PC-9 (cell line): Measurements from ENCODE around the gene TSPAN18. TPM values are rescaled to one million over a fixed set of nuclear protein-coding genes. Genes with fewer than 3 reads are reported as not detected.

Source experiments
- BruUV-seq: library from RNA; stranded (reverse); fragments of 400-500 nt; replicated peaks from 2 replicates; lab custom pipeline; 2021; lab: Mats Ljungman, UMichigan
- CTCF ChIA-PET: fragments of 300-600 bp; sonication (Branson Sonifier 250); formaldehyde crosslinking; loops from one replicate; lab custom pipeline; 2022; ENCODE audit warnings: antibody characterized with exemption; lab: Charles Lee
- POLR2A ChIA-PET: fragments of 300-600 bp; sonication (Branson Sonifier 250); formaldehyde crosslinking; loops from one replicate; lab custom pipeline; 2022; ENCODE audit warnings: antibody characterized with exemption; ENCODE audit not compliant: unreplicated experiment; lab: Charles Lee
- DNase-seq, 2 experiments: peaks; one replicate each; pipeline versions ENCODE4 v3.0.0 to v3.0.0-alpha.2; 2015 to 2022; ENCODE audit warnings: mixed read lengths in 1 of 2
- H2AFZ ChIP-seq: fragments of 200-600 bp; sonication (generic); 2 replicates; pipeline ENCODE4 v1.8.1; 2017; ENCODE audit warnings: antibody characterized with exemption
- H3F3A ChIP-seq: fragments of 200-600 bp; sonication (generic); 2 replicates; pipeline ENCODE4 v1.8.1; 2017; ENCODE audit warnings: antibody characterized with exemption, mild to moderate bottlenecking, low read depth; ENCODE audit not compliant: insufficient read depth
- H3K27ac ChIP-seq: fragments of 200-600 bp; sonication (generic); 2 replicates; pipeline ENCODE4 v1.6.1; 2016; ENCODE audit warnings: mixed run types
- H3K27me3 ChIP-seq: fragments of 200-600 bp; sonication (generic); 2 replicates; pipeline ENCODE4 v1.6.1; 2016; ENCODE audit warnings: low read depth, mixed run types; ENCODE audit not compliant: insufficient read depth
- H3K36me3 ChIP-seq: fragments of 200-600 bp; sonication (generic); 2 replicates; pipeline ENCODE4 v1.6.1; 2016; ENCODE audit warnings: low read depth, mixed run types
- H3K4me1 ChIP-seq: fragments of 200-600 bp; sonication (generic); replicated peaks from 2 replicates; pipeline ENCODE4 v1.6.1; 2016; ENCODE audit warnings: mixed run types; ENCODE audit not compliant: insufficient read depth
- H3K4me2 ChIP-seq: fragments of 200-600 bp; sonication (generic); 2 replicates; pipeline ENCODE4 v1.6.1; 2017; ENCODE audit warnings: mixed run types
- H3K4me3 ChIP-seq: fragments of 200-600 bp; sonication (generic); 2 replicates; pipeline ENCODE4 v1.6.1; 2016; ENCODE audit warnings: mixed run types
- H3K79me2 ChIP-seq: fragments of 200-600 bp; sonication (generic); 2 replicates; pipeline ENCODE4 v1.6.1; 2017; ENCODE audit warnings: low read depth, mixed run types
- H3K9me2 ChIP-seq: fragments of 200-600 bp; sonication (generic); 2 replicates; pipeline ENCODE4 v1.8.1; 2017; ENCODE audit warnings: mild to moderate bottlenecking; ENCODE audit not compliant: insufficient read depth
- H3K9me3 ChIP-seq: fragments of 200-600 bp; sonication (generic); 2 replicates; pipeline ENCODE4 v1.8.1; 2016; ENCODE audit warnings: low read depth; ENCODE audit not compliant: insufficient read depth
- H4K20me1 ChIP-seq: fragments of 200-600 bp; sonication (generic); 2 replicates; pipeline ENCODE4 v1.8.1; 2017; ENCODE audit not compliant: insufficient read depth
- CTCF ChIP-seq: fragments of 200-600 bp; sonication (generic); conservative IDR thresholded peaks from 2 replicates; pipeline ENCODE4 v1.6.1; 2017; ENCODE audit warnings: mixed run types, antibody characterized with exemption, mild to moderate bottlenecking, moderate library complexity
- EZH2 ChIP-seq: fragments of 200-600 bp; sonication (generic); IDR thresholded peaks from 2 replicates; pipeline ENCODE4 v1.8.0; 2017; ENCODE audit warnings: antibody characterized with exemption, low read depth
- intact Hi-C: fragments of 100-400 bp; cut with micrococcal nuclease; formaldehyde crosslinking; loops from one replicate; pipeline ENCODE4 v1.10.0; 2022; ENCODE audit not compliant: unreplicated experiment
- total RNA-seq: library from RNA; stranded (reverse); gene quantifications from 2 replicates; pipeline ENCODE4 v1.2.3, GENCODE V29; 2021

Gene TSPAN18
- total RNA-seq, 1 experiment from 2014 or later = not detected

- no peaks in the 10 kb centered on the region for H3K9me2 ChIP-seq
- BruUV-seq = no TSS peak
- H3K9me3 ChIP-seq = no peaks in the 10 kb centered on the region
- POLR2A ChIA-PET = no interaction called here
- TF ChIP-seq CTCF (no peak), EZH2 (no peak)
- H3K79me2 ChIP-seq = no peaks in the 10 kb centered on the region
- H3K27ac ChIP-seq = no peak overlapping the region
- intact Hi-C loops = no loop called here
- CTCF ChIA-PET = no interaction called here
- no peak for DNase-seq
- no peaks in the 10 kb centered on the region for H3K4me1 ChIP-seq
- no peaks in the 10 kb centered on the region for H3F3A ChIP-seq
- H2AFZ ChIP-seq = no peak overlapping the region
- H3K4me3 ChIP-seq = no peak overlapping the region
- no peaks in the 10 kb centered on the region for H3K36me3 ChIP-seq
- H4K20me1 ChIP-seq = no peaks in the 10 kb centered on the region
- H3K4me2 ChIP-seq = no peak overlapping the region
- H3K27me3 ChIP-seq = no peaks in the 10 kb centered on the region
Measured at GRCh38 chr11:44694443-44694842, 32.3 kb upstream of the TSPAN18 start.

- H3K79me2 ChIP-seq = no peaks in the 10 kb centered on the region
- H3K9me3 ChIP-seq = no peaks in the 10 kb centered on the region
- no TSS peak for BruUV-seq
- no peak overlapping the region for H3K4me2 ChIP-seq
- no peak overlapping the region for H3K4me3 ChIP-seq
- intact Hi-C loops = no loop called here
- ChIA-PET CTCF (no interaction called here), POLR2A (no interaction called here)
- H2AFZ ChIP-seq = no peak overlapping the region
- no peak for DNase-seq
- no peak for TF ChIP-seq EZH2
- TF ChIP-seq CTCF = no peak
- no peaks in the 10 kb centered on the region for H3K9me2 ChIP-seq
- no peaks in the 10 kb centered on the region for H3K4me1 ChIP-seq
- no peaks in the 10 kb centered on the region for H3F3A ChIP-seq
- no peaks in the 10 kb centered on the region for H4K20me1 ChIP-seq
- H3K27me3 ChIP-seq = no peaks in the 10 kb centered on the region
- H3K36me3 ChIP-seq = no peaks in the 10 kb centered on the region
- no peak overlapping the region for H3K27ac ChIP-seq
Measured at GRCh38 chr11:44695169-44695833, 31.5 kb upstream of the TSPAN18 start.

GRCh38 chr11:44698252-44698912 lies 28.4 kb upstream of the TSPAN18 start:
- no peaks in the 10 kb centered on the region for H3K4me1 ChIP-seq
- POLR2A ChIA-PET = no interaction called here
- CTCF ChIA-PET = no interaction called here

More at GRCh38 chr11:44698252-44698912, 28.4 kb upstream of the TSPAN18 start:
- Histone ChIP-seq H4K20me1 (no peaks in the 10 kb centered on the region), H3K9me2 (no peaks in the 10 kb centered on the region), H3K9me3 (no peaks in the 10 kb centered on the region), H3K27ac (no peak overlapping the region), H3K36me3 (no peaks in the 10 kb centered on the region), H3K4me3 (no peak overlapping the region), H3K4me2 (no peak overlapping the region), H3K27me3 (no peaks in the 10 kb centered on the region), H3F3A (no peaks in the 10 kb centered on the region), H3K79me2 (no peaks in the 10 kb centered on the region), H2AFZ (no peak overlapping the region)
- BruUV-seq = no TSS peak
- intact Hi-C loops = no loop called here
- TF ChIP-seq CTCF (no peak), EZH2 (no peak)
- peak in 1 of 2 experiments; percentile 5 for DNase-seq
